KOPT-K1 (cell line): ENCODE measurements around the gene L3MBTL2.

Experiments used
- H3K27ac ChIP-seq: fragments of 200-600 bp; sonication (generic); 2 replicates; pipeline ENCODE4 v1.5.1; 2016; ENCODE audit warnings: antibody characterized with exemption, mild to moderate bottlenecking, low read depth, low read length; ENCODE audit not compliant: poor library complexity, severe bottlenecking
- H3K36me3 ChIP-seq: fragments of 200-600 bp; sonication (generic); 2 replicates; pipeline ENCODE4 v1.5.1; 2017; ENCODE audit warnings: antibody characterized with exemption, mild to moderate bottlenecking, low read length, moderate library complexity; ENCODE audit not compliant: insufficient read depth
- H3K9me3 ChIP-seq: fragments of 200-600 bp; sonication (generic); 2 replicates; pipeline ENCODE4 v1.5.1; 2017; ENCODE audit warnings: antibody characterized with exemption, low read length, mild to moderate bottlenecking; ENCODE audit not compliant: insufficient read depth, poor library complexity, severe bottlenecking

Gene L3MBTL2

GRCh38 chr22:41264408-41264941, 59.4 kb downstream of the L3MBTL2 start:
- Histone ChIP-seq H3K36me3 (peaks cover 100% of the 10 kb centered on the region), H3K9me3 (no peaks in the 10 kb centered on the region), H3K27ac (no peak overlapping the region)

- no peak overlapping the region for H3K27ac ChIP-seq
- peaks cover 99% of the 10 kb centered on the region for H3K36me3 ChIP-seq
- no peaks in the 10 kb centered on the region for H3K9me3 ChIP-seq
These were observed 62.8 kb downstream of the L3MBTL2 start for GRCh38 chr22:41267958-41268357.

- H3K36me3 ChIP-seq: peaks cover 98% of the 10 kb centered on the region
These were observed 66.7 kb downstream of the L3MBTL2 start for GRCh38 chr22:41271787-41272186.

GRCh38 chr22:41273128-41273527, 68.0 kb downstream of the L3MBTL2 start:
- Histone ChIP-seq H3K9me3 (no peaks in the 10 kb centered on the region), H3K27ac (no peak overlapping the region), H3K36me3 (peaks cover 98% of the 10 kb centered on the region)

More at GRCh38 chr22:41271787-41272186, 66.7 kb downstream of the L3MBTL2 start:
- no peaks in the 10 kb centered on the region for H3K9me3 ChIP-seq
- H3K27ac ChIP-seq: no peak overlapping the region

- no peak overlapping the region for H3K27ac ChIP-seq
- no peaks in the 10 kb centered on the region for H3K9me3 ChIP-seq
- peaks cover 98% of the 10 kb centered on the region for H3K36me3 ChIP-seq
These were observed 69.7 kb downstream of the L3MBTL2 start for GRCh38 chr22:41274856-41275255.

DNA sequence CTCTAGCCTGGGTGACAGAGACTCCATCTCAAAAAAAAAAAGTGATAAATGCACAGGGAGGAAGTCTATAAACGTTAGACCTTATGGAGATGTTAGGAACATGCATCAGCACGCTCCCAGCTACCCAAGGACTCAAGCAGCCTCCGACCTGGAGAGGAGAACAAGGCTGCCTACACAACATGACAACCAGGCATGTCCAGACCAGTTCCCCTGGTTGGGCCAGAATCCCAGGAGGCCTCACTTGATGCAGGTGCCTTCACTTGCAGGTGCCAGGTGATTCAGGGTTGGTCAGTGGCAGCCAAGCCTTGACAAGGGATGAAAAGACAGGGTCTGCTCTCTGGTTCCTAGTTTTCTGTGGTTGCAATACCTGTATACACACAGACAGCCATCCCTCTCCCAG, 75.0 kb downstream of the L3MBTL2 start:
- Histone ChIP-seq H3K27ac (no peak overlapping the region), H3K9me3 (no peaks in the 10 kb centered on the region), H3K36me3 (peaks cover 98% of the 10 kb centered on the region)

DNA sequence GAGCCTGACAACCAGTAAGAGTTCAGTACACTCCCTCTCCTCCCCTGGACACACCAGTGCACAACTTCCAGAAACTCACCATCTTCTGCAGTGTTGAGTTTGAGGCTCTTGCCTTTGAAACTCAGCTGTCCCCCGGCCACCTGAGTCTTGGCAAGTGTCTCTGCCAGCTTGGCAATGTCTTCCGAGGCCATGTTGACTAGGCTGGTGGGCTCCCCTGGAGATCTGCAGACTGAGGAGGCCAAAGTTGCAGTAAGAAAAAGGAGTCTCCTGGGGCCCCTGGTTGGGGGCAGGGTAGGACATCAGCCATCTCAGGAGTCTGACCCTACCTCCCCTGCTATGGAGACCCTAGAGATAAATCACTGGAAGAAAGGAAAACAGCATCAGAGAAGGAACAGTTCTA, 75.7 kb downstream of the L3MBTL2 start:
- Histone ChIP-seq H3K36me3 (peaks cover 90% of the 10 kb centered on the region), H3K27ac (no peak overlapping the region), H3K9me3 (no peaks in the 10 kb centered on the region)
